Embryonic facial prominence (tissue), 1 donor: ENCODE data around the gene CHST8.

Experiments
- DNase-seq: peaks from one replicate; pipeline ENCODE4 v3.0.0-alpha.2; 2016; ENCODE audit errors: extremely low spot score

Gene CHST8

DNA sequence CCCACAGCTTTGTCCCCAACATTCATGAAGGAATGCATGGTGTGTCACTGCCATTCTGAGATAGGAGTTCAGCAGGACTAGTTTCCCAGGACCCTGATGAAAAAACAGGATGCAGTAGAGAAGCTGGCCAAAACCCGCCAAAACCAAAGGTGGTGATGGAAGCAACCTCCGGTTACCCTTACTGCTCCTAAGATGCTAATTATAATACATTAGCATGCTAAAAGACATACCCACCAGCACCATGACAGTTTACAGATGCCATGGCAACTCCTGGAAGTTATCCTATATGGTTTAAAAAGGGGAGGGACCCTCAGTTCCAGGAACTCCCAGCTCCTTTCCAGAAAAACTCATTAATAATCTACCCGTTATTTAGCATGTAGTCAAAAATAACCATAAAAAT, 115.0 kb downstream of the CHST8 start:
- DNase-seq, result no peak

DNA sequence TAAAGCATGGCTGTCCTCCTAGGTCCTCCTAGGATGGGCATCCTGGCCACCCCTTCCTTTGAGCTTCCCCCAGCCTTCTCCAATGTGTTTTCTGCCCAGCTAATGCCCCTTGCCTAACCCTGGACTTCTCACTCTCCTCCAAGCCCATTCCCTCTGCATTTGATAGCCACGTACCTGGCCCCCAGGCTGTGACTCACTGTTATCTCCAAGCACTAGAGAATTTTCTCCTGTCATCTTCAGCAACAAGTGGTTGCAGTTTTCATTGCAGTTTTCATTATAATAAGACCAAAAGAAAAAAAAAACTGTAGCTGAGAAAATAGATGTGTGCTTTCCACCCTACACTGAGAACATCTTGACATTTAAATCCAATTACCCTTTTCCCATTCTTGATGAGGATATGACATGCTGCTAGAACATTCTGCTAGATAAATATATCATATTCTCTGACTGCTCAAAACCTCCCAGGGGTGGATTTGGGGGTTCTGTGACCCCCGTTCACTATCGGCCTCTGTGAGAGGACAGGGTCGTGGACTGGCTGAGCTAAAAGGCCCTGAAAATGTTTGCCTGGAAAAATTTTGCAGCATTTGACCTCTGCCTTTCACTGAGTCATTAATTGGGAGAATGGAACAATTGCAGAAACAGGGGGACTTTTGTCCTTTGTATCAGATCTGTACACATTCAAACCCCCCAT, 116.1 kb downstream of the CHST8 start:
- no peak for DNase-seq

DNA sequence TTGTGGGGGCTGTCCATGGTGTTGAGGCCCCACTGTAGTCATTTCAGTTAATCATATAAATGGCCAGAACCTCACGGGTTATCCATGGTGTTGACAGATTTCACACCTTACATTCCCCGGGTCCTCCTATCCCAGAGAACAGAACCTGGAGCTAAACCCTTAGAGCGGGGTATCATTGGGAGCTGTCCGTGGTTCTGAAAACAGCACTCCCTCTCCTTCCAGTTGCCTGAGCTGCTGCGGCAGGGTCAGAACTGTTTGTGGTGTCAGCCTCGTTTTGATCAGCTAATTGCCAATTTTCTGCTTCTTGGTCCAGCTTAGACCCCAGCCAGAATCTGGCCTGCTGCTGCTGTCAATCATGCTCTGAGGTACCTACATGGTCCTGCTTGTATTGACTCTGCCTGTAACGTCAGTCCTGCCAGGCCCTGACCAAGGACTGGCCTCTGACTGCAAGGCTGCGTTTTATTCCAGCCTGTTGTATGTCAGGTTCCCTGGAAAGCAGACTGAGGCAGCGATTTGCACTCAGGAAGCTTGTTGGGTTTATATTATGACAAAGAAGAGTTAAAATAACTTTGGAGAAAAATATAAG, 119.2 kb downstream of the CHST8 start:
- DNase-seq, result peak; percentile 10

DNA sequence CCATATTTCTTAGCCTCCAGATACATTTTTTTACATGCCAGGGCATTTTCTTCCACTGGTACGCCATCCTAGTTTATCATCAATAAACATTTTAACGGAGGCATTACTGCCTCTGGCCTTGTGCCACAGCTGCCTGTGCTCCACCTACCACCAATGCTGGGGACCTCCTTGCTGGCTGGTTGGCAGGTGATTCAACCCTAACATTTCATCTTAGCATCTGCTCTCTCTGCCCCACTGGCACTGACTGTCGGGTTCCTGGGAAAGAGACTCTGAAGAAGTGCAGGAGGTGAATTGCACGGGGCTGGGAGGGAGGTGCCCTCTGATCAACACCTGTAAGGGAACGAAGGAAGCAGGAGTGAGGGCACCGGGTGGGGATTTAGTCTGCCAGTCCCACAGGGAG, 123.5 kb downstream of the CHST8 start:
- DNase-seq, result no peak

DNA sequence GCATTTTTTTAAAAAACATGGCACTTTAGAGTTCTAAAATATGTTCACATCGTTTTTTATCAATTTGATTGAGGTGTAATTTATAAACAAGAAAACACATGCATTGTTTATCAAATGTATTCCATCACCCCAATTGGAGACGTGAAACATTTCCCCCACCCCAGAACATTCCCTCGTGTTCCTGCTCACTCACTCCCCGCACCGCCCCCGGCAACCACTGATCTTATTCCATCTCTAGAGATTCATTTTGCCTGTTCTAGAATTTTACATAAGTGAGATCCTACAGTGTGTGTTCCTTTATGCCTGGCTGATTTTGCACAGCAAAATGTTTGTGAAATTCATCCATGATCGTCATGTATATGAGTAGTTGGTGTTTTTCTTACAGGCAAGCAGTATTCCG, 124.4 kb downstream of the CHST8 start:
- no peak for DNase-seq

DNA sequence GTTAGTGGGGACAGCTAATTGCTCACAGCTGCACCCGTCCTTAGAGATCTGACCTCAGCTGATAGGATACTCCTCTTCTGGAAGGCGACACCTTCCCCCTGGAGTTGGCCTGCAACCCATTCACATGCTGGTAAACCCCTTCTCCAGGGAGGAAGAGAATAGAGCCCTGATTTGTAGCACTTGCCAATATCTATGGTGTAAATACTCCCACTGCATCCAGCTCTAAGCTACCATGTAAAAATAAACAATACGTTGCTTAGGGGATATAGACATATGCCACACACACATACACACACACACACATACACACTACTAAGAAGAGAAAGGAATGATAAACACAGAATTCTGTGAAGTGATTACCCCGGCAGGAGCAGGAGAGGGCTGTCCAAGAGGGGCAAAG, 125.5 kb downstream of the CHST8 start:
- no peak for DNase-seq

DNA sequence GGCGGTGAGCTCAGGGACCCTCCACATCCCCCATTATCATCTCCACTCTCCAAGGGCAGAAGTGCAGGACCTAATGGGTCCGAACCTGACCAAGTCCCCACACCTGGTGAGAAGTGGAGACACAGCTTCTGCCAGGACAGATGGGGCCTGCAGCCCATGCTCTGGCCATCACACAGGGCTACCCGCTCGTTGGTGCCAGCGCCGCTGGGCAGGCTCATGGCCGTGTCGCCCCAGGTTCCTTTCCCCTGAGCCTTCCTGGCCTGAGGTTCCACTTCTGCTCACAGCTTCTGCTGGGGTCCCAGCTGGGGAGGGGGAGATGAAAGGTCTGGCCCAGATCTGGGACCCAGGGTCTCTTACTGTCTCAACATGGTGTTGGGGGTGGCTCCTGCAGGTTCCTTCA, 126.5 kb downstream of the CHST8 start:
- DNase-seq, result no peak

DNA sequence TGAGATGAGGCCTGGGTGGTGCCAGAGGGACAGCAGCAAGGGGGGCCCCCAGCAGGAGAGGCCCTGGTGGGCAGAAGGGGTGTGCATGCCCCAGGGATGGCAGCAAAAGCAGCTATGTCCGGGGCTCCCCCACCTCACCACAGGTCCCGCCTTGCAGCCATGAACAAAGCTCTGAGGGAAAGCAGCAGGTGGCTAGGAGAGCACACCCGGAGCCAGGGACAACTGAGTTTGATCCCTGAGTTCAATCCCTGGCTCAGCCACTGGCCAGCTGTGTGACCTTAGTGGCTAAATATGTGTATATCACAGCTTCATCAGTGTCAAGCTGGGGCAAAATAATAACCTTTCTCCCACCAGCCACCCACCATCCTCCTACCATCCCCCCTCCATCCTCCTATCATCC, 127.3 kb downstream of the CHST8 start:
- no peak for DNase-seq

DNA sequence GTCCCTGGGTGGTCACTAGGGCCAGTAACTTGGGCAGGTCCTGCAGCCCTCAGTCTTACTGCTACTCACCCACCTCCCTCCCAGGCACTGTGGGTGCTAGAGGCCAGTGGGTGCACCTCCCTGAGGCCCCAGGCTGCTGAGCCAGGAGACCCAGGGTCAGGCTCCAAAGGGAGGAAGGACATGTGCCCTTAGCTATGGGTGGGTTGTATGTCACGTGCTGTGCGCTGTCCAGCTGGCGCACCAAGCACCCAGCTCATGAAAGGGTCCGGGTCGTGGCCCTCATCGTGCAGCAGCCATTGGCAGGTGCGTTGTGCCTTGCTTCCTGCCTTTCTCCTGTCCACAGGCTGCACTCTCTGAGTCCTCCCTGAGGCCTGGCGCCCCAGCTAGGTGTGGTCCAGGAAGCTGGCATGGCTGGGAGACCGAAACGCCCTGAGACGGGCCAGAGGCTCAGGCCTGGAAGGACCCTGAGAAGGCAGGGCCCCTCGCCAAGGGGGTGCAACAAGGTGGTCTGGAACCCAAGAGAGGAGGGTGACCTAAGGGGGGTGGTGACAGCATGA, 127.9 kb downstream of the CHST8 start:
- DNase-seq, result no peak

DNA sequence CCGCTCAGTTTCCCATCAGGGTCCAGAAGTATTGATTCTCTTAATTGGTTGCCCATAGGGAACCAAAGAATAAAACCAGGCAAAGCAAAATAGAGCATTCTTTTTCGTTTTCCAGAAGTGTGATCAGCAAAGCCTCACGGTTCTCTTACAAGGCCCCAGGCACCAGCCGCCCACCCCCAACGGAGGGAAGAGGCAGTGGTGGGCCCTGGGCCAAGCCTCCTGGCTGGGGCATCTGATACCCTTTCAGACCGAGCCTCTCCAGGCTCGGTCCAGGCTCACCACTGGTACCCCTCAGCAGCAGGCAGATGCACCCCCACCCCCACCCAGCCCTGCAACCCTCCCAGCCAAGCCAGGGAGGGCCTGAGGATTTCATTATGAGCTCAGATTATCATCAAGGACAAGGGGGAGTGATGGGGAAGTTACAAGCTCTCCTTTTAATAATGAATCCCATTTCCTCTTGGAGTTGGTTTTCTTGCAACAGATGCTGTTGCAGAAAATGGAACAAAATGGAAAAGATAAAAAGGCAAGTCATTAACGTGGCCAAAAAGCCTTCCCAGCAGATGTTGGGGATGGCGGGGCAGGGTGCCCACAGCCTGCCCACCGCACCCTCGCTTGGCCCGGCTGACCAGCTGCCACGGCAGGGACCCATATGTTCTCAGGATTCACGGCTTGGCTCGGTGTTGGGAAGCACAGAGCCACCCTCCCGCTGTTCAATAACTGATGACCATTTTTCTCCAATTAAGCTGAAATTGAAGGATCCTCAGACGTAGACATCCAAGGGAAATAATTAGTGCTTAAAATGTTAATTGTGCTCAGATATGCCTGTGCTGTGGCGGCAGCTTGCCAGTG, 129.1 kb downstream of the CHST8 start:
- no peak for DNase-seq

DNA sequence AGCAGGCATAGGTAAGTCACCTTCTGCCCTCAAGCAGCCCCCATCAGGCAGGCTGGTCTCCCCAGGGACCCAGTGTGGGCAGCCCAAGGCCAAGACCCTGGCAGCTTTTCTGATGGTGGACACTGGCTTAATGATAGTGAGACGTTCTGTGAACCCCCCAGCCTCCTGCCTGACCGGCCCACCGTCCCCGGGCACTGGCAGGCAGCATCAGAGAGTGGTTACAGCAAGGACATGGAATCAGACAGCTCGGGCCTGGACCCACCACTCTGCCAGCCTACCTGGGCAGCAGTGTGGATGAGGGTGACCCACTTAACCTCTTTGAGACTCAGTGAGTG, 129.7 kb downstream of the CHST8 start:
- DNase-seq, result no peak

DNA sequence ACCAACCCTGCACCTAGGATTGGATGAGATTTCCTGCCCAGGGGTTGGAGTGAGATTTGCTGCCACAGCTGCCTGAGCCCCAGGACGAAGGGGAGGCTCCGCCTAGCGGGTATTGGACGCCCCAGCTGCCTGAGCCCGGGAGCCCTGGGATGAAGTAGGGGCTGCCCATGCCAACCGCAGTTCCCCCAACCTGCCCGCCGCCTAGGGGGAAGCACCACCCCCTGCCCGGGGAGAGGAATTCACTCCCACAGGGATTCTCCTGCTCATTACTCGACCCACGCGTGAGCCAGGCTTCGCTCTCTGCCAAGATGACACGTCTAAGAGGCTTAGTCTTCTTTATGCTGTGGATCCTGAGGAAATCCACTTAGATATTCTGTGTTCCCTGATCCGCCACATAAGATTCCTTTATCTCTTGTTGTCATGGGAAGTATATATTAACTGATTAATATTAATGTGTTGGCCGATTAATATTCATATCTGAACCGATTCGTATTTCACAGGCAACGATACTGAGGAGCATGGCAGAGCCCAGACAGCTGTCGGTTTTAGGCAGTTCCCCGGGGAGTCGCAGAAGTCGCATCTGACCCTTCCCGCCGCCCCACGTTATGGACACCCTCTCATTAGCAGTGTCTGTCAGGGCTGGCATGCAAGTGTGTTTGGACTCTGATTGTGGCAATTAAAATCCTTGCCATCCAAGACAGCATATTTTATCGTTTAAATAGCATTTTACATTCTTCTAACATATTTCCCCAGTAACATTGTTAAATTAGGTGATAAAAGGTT, 130.5 kb downstream of the CHST8 start:
- no peak for DNase-seq

DNA sequence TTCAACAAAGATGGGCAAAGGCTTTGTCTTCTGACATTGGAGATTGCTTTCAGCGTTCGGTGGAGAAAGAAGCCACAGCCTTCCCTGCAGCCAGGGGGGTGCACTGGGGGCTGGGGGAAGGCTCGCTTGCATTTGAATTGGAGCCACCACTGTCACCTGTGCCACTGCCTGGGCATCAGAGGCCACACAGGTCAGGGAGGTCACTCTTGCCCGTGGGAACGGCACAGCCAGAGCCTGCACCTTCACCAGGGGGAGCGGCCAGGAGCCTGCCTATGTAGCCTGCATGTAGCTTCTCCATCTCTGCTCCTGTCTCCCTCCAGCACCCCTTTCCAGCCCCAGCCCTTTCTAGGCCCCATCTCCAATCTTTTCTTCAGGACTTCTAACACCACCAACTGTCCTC, 131.2 kb downstream of the CHST8 start:
- DNase-seq, result no peak

DNA sequence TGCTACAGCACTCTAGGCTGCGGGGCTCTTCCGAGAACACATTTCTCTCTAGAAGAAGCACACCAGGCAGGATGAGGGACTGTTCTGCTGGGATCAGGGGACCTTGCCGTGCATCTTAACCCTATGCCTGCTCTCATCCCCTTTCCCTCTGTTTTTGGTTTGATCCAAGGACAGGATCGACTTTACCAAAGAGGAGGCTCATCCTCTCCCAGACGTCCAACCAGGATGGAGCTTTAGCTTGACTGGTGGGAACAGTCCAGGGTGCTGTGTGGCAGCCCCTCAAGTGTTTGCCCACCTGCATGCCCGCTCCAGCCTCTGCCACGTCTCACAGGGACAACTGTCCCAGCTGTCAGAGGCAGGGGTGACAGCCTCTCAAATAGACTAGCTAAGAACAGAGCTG, 132.6 kb downstream of the CHST8 start:
- DNase-seq, result no peak

DNA sequence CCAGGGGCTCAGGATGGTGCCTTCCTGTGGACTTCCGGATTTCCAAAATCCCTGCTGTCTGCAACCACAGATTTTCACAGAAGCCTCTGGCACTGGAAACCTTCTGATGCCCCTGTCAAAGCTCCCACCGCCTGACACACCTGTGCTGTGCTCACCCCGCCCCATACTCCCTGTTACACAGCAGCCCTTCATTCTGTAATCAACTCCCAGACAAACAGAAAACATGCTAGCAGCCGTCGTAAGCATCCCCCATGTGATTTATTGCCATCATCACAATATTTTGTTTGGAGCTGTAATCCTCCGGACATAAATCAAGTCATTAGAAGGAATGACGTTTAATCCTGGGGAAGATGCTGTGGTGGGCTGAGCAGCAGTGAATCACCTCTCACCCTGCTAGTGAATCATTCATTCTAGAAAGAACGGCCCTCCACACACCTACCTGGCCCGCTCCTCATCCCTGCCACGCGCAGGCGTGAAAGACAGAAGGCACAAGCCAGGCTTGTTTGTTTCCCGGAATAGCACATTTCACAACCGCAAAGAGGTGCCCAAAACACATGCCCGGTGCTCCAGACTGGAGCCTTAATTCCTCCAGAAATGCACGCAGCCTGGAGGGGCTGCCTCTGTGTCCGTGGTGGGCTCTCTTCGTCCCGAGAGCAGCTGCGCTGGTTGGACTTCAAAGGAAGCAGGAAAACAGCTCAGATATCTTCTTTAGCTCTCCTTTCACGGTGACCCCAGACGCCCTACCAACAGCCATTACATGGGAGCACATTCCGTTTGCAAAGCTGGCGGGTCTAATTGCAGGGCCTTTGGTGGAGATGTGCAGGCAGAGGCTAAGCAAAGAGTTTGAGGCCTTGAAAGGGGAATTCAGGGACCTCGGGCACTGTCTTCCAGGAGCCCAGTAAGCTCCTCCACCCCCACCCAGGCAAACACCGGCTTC, 133.6 kb downstream of the CHST8 start:
- DNase-seq, result no peak

DNA sequence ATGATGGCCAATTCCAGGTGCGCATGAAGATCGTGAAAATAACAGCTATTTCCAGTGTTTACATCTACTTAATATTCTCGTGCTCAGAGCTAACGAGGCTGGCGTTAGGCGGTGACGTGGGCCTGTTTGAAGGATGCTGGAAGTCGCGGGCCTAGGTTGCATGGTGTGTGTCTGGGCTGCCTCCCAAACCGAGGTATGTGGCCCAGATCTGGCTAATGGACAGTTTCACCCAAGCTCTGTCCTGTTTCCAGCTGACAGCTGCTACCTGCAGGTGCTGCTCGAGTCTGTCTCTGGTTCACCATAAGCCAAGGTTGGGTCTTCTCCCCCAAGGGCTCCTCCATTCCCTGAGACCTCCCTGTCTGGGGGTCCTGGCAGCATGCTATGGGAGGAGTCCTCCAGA, 134.4 kb downstream of the CHST8 start:
- no peak for DNase-seq

DNA sequence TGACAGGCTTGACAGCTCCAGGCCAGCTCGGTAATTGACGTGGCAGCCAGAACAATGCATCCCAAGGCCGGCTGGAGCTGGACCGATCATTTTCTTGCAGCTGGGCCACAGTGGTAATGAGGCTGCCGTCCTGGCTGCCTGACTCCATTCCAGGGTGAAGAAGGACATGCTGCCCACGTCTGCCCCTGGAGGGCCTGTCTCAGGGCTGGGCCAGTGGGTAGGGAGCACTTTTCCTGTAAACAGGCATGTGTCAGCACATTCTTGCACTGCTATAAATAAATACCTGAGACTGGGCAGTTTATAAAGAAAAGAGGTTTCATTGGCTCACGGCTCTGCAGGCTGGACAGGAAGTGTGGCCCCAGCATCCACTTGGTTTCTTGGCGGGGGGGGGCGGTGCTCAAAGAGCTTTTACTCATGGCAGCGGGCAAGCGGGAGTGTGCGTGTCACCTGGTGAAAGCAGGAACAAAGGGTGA, 136.8 kb downstream of the CHST8 start:
- DNase-seq, result no peak

DNA sequence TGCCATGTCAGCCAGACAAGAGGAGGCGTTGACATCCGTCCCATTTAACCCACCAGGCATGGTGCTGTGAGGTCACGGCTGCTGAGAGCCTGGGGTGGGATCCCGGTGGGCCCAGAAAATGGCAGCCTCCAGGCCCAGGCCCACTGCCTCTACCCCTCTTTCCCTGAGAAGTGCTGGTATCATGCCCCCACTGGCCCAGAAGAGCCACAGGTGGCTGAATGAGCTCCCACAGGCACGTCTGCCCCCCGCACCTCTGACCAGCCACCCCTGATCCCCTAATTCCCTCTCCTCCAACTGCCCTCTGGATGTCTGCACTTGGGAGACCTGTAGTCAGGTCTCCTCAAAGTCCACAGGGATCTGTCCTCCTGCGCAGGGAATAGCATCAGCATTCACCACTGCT, 137.6 kb downstream of the CHST8 start:
- DNase-seq, result no peak

DNA sequence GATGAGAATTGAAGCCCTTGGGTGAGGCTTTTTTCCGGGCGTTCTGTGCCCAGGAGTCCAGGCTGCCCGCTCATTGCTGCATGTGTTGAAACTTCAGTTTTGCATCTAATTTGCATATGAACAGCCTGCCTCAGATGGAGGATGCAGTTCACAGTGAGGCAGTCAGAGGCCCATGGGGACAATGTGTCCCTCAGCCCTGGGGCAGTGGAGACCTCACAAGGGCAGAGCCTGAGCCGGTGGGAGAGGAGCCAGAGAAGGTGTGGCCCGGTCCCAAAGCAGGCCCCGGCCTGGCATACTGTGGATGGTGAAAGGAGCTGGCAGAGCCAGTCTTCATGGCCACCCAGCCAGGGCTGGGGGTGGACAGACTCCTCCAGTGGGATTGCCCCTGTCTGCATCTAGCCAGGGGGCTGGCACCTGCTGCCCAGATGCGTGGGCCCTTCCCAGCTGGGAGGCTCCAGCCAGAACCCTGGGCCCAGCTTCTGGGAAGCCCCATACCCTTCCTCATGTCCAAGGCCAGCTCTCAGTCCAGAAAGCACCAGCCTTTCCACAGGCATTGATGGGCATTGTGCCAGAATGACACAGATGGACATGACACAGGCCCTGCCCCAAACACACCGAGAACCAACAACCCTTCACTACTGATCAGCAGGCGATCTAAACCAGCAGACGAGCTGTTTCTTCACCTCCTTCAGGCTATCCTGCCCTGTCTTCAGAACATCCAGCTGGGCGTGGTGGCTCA, 142.0 kb downstream of the CHST8 start:
- DNase-seq, result no peak

DNA sequence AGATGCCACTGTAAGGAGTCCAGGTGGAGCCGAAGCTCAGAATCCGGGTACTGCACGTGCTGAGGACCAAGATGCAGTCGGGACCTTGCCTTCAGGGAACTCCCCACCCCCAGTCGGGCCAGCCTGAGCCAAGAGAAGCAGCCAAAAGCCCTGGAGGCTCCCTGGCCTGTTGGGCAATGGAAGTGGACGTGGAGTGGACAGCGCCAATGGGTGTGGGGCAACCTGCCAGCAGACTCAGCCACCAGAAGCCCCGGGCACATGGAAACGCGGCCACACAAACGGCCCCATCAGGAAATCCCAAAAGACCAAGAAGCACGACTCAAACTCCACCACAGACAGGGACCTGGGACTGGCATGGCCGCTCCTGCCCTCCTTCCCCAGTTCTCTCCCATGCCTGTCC, 144.9 kb downstream of the CHST8 start:
- no peak for DNase-seq
